Neuron (in vitro differentiated cells): ENCODE measurements around the gene IL6ST.

Experiments used
- H2AFZ ChIP-seq: one replicate; pipeline ENCODE4 v1.6.1; 2013; ENCODE audit warnings: low read depth, mild to moderate bottlenecking, inconsistent platforms, low read length, moderate library complexity
- H3K27me3 ChIP-seq: one replicate; pipeline ENCODE4 v1.6.1; 2013; ENCODE audit warnings: low read length; ENCODE audit not compliant: insufficient read depth
- H3K36me3 ChIP-seq: one replicate; pipeline ENCODE4 v1.6.1; 2013; ENCODE audit warnings: low read length; ENCODE audit not compliant: insufficient read depth
- H3K4me1 ChIP-seq: one replicate; pipeline ENCODE4 v1.6.1; 2013; ENCODE audit warnings: low read length; ENCODE audit not compliant: insufficient read depth
- H3K4me3 ChIP-seq: 2 replicates; pipeline ENCODE4 v1.5.1; 2013; ENCODE audit warnings: mild to moderate bottlenecking, low read length, moderate library complexity
- H3K9me3 ChIP-seq: one replicate; pipeline ENCODE4 v1.6.1; 2013; ENCODE audit warnings: low read length

The IL6ST gene

DNA sequence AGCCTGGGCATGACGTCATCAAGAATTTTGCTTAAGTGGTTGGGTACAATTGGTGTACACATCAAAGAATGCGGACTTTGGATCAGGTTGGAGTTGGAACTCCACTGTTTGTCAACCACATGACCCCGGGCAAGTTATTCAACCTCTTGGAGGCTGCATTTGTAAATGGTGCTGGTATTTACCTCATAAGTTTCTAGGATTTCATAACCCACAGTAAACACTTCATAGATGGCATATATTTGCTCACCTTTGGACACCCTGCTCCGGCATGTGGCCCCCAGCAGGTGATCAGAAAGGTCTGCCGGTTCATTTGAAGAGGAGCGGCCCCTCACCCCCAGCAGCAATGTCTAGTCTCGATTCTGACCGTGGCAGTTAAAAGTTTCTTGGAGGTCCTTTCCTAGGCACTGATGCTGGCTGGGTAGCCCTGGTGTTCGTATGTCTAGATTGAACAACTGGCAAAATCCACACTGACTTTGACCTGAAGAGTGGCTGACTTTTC, 60.6 kb downstream of the IL6ST start:
- no peaks in the 10 kb centered on the region for H3K27me3 ChIP-seq
- H3K4me3 ChIP-seq: no peak overlapping the region
- H3K9me3 ChIP-seq: no peaks in the 10 kb centered on the region
- no peaks in the 10 kb centered on the region for H3K4me1 ChIP-seq
- H2AFZ ChIP-seq: no peak overlapping the region
- peaks cover 3% of the 10 kb centered on the region for H3K36me3 ChIP-seq

DNA sequence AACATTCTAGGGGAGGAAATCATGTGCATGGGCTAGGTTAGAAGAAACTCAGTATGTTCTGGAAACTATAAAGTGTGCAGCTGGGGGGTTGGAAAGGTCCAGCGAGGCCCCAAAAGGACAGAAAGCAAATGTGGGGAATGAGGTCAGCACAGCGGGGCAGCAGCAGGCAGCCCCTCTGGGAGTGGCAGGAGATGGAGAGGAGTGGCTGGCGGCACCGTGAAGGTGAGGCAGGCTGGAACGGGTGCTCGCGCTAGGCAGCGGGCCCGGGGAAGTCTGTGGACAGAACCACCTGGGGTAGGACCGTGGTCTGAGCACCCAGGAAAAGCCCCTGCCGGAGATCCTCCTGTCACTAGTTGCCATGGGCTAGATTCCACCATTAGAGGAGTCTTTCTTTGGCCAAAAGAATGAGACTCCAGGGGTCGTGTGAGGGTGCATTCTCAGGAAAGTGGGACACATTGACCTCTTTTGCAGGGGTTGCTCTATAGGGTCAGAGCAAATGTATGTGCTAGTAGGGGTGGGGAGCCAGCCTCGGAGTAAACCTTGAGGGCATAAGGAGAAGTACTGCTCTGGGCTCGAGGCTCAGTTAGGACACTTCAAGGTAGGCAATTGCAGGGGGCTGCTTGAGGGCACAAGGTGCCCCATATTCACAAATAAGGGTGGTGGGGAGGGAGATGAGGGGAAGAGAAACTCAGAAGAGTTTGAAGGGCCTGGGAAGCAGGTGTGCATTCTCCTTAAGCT, 61.2 kb downstream of the IL6ST start:
- H3K36me3 ChIP-seq: peaks cover 3% of the 10 kb centered on the region
- no peak overlapping the region for H3K4me3 ChIP-seq
- no peak overlapping the region for H2AFZ ChIP-seq
- H3K9me3 ChIP-seq: no peaks in the 10 kb centered on the region
- no peaks in the 10 kb centered on the region for H3K27me3 ChIP-seq
- no peaks in the 10 kb centered on the region for H3K4me1 ChIP-seq

DNA sequence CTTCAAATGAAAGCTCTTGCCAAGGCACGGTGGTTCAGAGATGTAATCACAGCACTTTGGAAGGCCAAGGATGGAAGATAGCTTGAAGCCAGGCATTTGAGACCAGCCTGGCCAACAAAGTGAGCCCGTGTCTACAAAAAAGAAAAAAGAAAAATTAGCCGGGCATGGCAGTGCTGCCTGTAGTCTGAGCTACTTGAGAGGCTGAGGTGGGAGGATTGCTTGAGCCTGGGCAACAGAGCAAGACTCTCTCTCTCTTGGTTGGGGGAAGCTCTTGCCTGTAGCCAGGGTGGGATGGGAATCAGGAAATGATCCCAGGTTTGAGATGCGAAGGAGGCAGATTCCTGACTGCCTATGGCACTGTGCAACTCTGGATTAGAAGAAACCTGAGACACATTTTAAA, 62.1 kb downstream of the IL6ST start:
- H2AFZ ChIP-seq: no peak overlapping the region
- H3K9me3 ChIP-seq: no peaks in the 10 kb centered on the region
- H3K36me3 ChIP-seq: no peaks in the 10 kb centered on the region
- no peaks in the 10 kb centered on the region for H3K27me3 ChIP-seq
- H3K4me3 ChIP-seq: no peak overlapping the region
- H3K4me1 ChIP-seq: no peaks in the 10 kb centered on the region

DNA sequence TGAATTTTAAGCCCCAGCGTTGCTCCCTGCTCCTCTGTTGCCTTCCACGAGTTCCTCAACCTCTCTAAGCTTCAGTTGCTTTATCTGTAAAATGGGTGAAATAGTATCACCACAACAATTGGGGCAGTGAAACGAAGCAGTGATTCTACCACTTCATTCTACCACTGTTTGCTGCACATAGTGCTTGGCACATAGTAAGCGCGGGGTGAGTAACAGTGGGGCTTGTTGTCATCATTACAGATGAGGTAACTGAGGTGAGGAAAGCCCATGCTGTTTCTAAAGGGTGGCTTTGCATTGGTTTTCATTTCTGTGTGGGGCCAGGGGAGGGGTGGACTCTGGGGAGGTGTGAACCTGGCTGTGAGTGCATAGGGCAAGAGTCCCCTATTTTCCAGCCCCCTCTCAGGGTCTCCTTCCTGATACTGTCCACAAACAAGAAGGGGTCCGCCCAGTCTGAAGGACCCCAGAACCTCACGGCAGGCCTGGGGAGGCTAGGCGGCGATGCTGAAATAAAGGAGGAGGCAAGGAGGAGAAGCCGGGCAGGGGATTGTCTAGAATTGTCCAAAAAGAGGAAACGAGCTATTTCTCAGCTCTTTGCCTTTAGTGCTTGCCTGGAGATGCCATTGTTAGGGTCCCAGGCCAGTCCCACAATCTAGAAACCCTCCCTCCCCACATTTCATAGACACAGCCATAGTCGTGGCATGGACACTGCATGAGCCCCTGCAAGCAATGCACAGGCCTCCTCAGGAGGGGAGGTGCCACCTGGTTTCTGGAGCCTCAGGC, 65.6 kb downstream of the IL6ST start:
- no peaks in the 10 kb centered on the region for H3K27me3 ChIP-seq
- no peak overlapping the region for H3K4me3 ChIP-seq
- H3K4me1 ChIP-seq: no peaks in the 10 kb centered on the region
- H2AFZ ChIP-seq: no peak overlapping the region
- no peaks in the 10 kb centered on the region for H3K36me3 ChIP-seq
- H3K9me3 ChIP-seq: peaks cover 3% of the 10 kb centered on the region

DNA sequence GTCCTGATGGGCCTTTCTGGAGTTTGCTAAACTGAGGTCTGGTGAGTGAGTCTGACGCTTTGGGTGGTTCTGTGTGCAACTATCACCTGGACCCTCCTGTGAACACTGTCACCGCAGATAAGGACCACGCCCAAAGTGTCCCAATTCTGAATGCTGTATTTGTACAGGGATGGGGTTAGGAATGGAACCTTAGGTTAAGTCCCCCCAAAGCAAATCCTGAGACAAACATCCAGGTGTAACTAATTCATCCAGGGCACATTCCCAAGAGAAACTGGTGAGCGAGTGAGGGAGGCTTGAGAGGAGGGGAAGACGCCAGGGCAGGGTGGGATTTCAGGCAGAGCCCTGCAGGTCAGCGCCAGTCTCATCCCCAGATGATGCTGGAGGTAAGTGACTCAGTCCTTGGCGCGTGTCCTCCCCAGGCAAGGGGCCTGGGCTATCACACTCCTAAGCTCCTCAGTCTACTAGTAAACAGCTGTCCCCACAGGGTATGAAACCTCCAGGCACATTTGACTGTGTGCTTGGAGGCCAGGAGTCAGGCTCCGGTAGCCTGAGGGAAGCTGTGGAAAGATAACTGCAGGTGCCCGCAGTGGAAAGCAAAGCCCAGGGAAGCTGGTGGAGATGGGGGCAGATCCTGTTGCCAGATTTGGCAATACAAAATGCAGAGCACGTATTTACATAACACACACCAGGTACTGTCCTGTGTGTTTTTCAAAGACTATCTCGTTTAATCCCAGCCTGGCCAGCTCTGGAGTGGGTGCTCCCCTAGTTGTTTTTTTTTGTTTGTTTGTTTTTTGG, 66.7 kb downstream of the IL6ST start:
- Histone ChIP-seq H3K27me3 (no peaks in the 10 kb centered on the region), H3K4me3 (no peak overlapping the region), H3K36me3 (no peaks in the 10 kb centered on the region), H3K4me1 (no peaks in the 10 kb centered on the region), H3K9me3 (peaks cover 3% of the 10 kb centered on the region), H2AFZ (no peak overlapping the region)

DNA sequence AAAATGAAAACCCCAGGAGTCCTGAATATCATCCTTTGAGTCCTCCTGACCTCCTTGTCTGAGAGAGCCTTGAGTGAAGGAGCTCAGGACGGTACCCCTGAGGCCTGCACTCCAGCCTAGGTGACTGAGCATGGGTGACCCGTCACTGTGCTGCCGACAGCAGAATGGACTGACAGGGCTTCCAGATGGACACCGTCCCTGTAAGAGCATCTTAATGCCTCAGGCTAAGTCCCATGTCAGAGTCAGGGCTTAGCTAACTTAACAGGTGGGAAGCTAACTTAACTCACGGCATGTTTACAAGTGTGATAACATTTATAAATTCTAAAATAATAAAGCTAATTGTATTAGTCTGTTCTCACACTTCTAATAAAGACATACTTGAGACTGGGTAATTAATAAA, 68.3 kb downstream of the IL6ST start:
- H2AFZ ChIP-seq: no peak overlapping the region

DNA sequence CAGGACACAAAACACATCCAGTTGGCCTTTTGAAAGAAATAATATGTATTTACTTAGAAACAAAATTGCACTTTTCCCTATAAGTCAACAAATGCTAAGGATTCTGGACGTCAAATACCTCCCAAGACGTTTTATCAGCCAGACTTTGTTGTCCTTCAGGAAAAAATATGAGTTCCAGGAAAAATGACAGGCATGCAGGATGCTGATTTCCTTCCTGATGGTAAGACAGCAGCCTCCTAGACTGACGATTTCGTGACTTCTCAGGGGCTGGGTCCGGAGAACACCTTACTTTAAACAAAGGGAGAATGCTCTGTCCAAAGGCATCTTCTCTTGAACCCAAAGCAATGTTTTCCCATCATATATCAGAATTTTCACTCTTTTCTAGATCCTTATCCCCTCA, 69.1 kb downstream of the IL6ST start:
- Histone ChIP-seq H2AFZ (no peak overlapping the region), H3K27me3 (no peaks in the 10 kb centered on the region), H3K36me3 (no peaks in the 10 kb centered on the region), H3K4me3 (no peak overlapping the region), H3K4me1 (peaks cover 3% of the 10 kb centered on the region), H3K9me3 (peaks cover 3% of the 10 kb centered on the region)

More for the DNA sequence above, 68.3 kb downstream of the IL6ST start:
- Histone ChIP-seq H3K27me3 (no peaks in the 10 kb centered on the region), H3K4me1 (peaks cover 3% of the 10 kb centered on the region), H3K36me3 (no peaks in the 10 kb centered on the region), H3K4me3 (no peak overlapping the region), H3K9me3 (peaks cover 3% of the 10 kb centered on the region)

DNA sequence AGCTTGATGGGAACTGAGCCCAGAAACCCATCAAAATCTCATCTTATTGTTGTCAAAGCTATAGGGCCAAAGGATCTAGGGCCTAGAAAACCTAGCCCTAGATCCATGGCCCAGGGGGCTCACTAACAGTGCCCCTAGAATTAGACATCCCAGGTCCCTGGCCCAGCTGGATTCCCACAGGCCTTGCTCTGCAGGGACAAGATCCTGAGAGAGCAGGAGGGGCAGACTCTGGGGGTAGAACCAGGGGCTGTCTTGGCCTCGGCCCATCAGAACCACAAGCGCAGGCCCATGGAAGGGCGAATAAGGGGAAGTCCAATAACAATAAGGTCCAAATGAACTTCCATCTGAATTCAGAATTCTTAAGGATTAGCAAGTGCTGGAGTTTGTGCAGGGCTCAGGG, 69.6 kb downstream of the IL6ST start:
- H3K36me3 ChIP-seq: no peaks in the 10 kb centered on the region
- H2AFZ ChIP-seq: no peak overlapping the region

DNA sequence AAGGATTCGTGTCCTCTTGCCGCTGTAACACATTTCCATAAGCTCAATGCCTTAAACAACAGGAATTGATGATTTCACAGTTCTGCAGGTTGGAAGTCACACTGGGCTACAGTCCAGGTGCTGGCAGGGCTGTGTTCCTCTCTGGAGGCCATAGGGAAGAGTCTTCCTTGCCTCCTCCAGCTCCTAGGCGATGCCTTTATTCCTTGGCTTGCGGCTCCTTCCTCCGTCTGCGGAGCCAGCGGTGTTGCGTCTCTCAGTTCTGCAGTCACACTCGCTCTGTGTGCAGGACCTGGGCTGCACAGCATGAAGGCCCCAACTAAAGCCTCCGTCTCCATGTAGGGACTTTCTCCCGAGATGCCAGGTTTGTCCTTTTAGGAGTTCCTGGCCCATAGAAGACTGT, 70.0 kb downstream of the IL6ST start:
- Histone ChIP-seq H3K4me3 (no peak overlapping the region), H2AFZ (no peak overlapping the region), H3K4me1 (peaks cover 3% of the 10 kb centered on the region), H3K27me3 (no peaks in the 10 kb centered on the region), H3K9me3 (peaks cover 3% of the 10 kb centered on the region), H3K36me3 (no peaks in the 10 kb centered on the region)

More for the DNA sequence above, 69.6 kb downstream of the IL6ST start:
- peaks cover 3% of the 10 kb centered on the region for H3K9me3 ChIP-seq
- no peaks in the 10 kb centered on the region for H3K27me3 ChIP-seq
- peaks cover 3% of the 10 kb centered on the region for H3K4me1 ChIP-seq
- no peak overlapping the region for H3K4me3 ChIP-seq

DNA sequence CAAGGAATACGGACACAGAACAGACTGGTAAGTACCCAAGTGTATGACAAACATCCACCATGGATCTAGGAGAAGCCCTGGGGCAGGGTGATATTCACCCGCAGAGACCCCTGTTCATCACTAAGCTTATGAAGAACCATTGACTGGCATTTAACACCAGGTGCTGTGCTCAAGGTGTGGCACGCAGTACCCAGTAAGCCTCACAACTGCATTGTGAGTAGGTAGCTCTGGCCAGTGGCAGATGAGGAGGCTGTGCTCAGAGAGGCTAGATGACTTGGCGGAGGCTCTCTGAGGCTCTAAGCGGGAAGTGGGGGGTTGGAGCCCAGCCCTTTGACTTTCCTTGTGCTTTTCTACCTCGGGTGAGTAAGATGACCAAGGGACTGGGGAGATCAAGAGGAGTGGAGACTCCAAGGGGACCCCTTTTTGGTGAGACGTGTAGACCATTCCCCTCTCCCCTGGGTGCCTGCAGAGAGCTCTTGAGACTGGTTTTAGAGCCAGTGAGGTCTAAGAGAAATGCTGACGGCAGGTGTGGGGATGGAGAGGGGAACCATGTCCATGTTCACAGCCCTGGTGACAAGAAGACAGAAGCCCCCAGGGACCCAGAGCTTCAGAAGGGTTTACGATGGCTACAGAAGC, 70.8 kb downstream of the IL6ST start:
- H3K4me1 ChIP-seq: peaks cover 3% of the 10 kb centered on the region
- H3K36me3 ChIP-seq: no peaks in the 10 kb centered on the region
- H3K9me3 ChIP-seq: peaks cover 3% of the 10 kb centered on the region
- H3K27me3 ChIP-seq: no peaks in the 10 kb centered on the region
- no peak overlapping the region for H3K4me3 ChIP-seq
- no peak overlapping the region for H2AFZ ChIP-seq

DNA sequence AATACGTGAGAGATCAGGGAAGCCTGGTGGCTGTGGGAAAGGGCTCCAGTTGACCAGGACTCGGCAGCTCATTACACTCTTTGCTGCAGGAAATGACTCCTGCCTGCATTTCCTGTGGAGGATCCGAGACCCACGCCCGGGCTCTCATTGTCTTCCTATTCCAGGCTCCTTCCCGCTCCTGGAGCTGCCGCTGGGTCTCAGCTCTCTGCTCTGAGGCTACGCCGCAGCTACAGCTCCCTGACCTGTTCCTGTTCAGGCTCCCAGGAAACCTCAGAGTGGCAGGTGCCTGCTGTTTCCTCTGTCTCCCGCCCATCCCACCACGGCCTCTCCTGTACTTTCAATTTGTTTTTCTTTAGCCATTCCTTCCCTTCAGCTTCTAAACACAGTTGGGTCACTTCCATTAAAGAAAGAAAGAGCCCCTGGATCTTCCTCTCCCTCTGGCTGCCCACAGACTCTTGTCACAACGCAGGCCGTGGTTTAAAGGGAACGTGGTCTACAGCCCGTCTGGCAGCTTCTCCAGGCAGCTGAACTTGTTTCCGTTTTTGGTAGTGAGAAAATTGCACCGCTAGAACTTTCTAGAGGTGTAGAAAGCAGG, 71.5 kb downstream of the IL6ST start:
- H3K4me1 ChIP-seq: peaks cover 3% of the 10 kb centered on the region
- H3K4me3 ChIP-seq: no peak overlapping the region
- no peaks in the 10 kb centered on the region for H3K36me3 ChIP-seq
- H2AFZ ChIP-seq: no peak overlapping the region
- no peaks in the 10 kb centered on the region for H3K27me3 ChIP-seq
- peaks cover 3% of the 10 kb centered on the region for H3K9me3 ChIP-seq

DNA sequence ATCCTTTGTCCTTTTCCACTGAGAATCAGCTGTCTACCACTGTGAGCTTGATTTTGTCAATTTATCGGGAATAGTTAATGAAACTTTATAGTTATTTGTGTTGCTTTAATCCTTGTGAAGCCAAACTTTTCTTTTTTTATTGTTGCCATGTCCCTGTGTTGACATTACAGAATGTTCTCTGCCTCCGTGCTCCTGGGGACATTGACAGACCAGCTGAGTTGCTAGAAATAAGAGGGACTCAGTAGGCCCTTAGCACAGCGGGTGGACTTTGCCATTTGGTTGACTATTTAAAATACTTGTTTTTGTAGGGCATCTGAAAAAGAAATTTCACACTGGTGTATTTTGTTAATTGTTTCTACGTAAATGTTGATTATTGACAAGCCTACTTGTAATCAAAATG, 73.1 kb downstream of the IL6ST start:
- Histone ChIP-seq H3K27me3 (peaks cover 2% of the 10 kb centered on the region), H3K4me1 (peaks cover 8% of the 10 kb centered on the region), H2AFZ (no peak overlapping the region), H3K9me3 (peaks cover 3% of the 10 kb centered on the region), H3K4me3 (no peak overlapping the region), H3K36me3 (no peaks in the 10 kb centered on the region)
